SK-N-SH treated with all-trans-retinoic acid at 6 μM for 48 hours (cell line): ENCODE data around the gene ATP8A2.

Experiments used
- ATAC-seq: fragments of 200-7000 bp; cut with Tn5 transposase; 3 replicates; pipeline ENCODE4 v1.9.1; 2020; ENCODE audit warnings: mild to moderate bottlenecking, moderate library complexity
- ARNTL ChIP-seq: fragments of 450-650 bp; formaldehyde crosslinking; IDR thresholded peaks from 2 replicates; pipeline ENCODE4 v1.5.0; 2020; ENCODE audit warnings: low read depth, mild to moderate bottlenecking, moderate library complexity, borderline replicate concordance
- CREB5 ChIP-seq: fragments of 250-450 bp; sonication (Bioruptor Pico); IDR thresholded peaks from 2 replicates; pipeline ENCODE4 v1.5.1; 2020; ENCODE audit warnings: low read depth, mild to moderate bottlenecking, moderate library complexity
- CSDC2 ChIP-seq: fragments of 250-450 bp; sonication (Bioruptor Pico); IDR thresholded peaks from 2 replicates; pipeline ENCODE4 v1.5.0; 2020; ENCODE audit warnings: mild to moderate bottlenecking, moderate library complexity
- CSRNP3 ChIP-seq: fragments of 250-450 bp; sonication (Bioruptor Pico); IDR thresholded peaks from 2 replicates; pipeline ENCODE4 v1.5.1; 2021; ENCODE audit warnings: mild to moderate bottlenecking, moderate library complexity
- ESRRG ChIP-seq: fragments of 250-450 bp; sonication (Bioruptor Pico); IDR thresholded peaks from 2 replicates; pipeline ENCODE4 v1.6.1; 2021; ENCODE audit warnings: mild to moderate bottlenecking
- ISL1 ChIP-seq: fragments of 250-450 bp; sonication (Bioruptor Pico); IDR thresholded peaks from 2 replicates; pipeline ENCODE4 v2.1.2; 2022; ENCODE audit warnings: mild to moderate bottlenecking, moderate library complexity
- OSR1 ChIP-seq: fragments of 250-450 bp; sonication (Bioruptor Pico); IDR thresholded peaks from 2 replicates; pipeline ENCODE4 v1.8.0; 2022; ENCODE audit warnings: moderate library complexity, mild to moderate bottlenecking, inconsistent platforms
- PATZ1 ChIP-seq: fragments of 250-450 bp; sonication (Bioruptor Pico); IDR thresholded peaks from 2 replicates; pipeline ENCODE4 v1.8.0; 2020; ENCODE audit warnings: mild to moderate bottlenecking, moderate library complexity, borderline replicate concordance
- POU6F1 ChIP-seq: fragments of 250-450 bp; sonication (Bioruptor Pico); IDR thresholded peaks from 2 replicates; pipeline ENCODE4 v1.8.0; 2021; ENCODE audit warnings: low read depth, mild to moderate bottlenecking, moderate library complexity, borderline replicate concordance
- RARB ChIP-seq: fragments of 250-450 bp; sonication (Bioruptor Pico); IDR thresholded peaks from 2 replicates; pipeline ENCODE4 v1.8.0; 2021; ENCODE audit warnings: mild to moderate bottlenecking, moderate library complexity
- SNAI2 ChIP-seq: fragments of 250-450 bp; sonication (Bioruptor Pico); IDR thresholded peaks from 2 replicates; pipeline ENCODE4 v1.5.0; 2020; ENCODE audit warnings: mild to moderate bottlenecking, moderate library complexity
- TCF4 ChIP-seq: fragments of 250-450 bp; sonication (Bioruptor Pico); IDR thresholded peaks from 2 replicates; pipeline ENCODE4 v1.8.0; 2021; ENCODE audit warnings: mild to moderate bottlenecking, moderate library complexity, borderline replicate concordance
- TSHZ2 ChIP-seq: fragments of 250-450 bp; sonication (Bioruptor Pico); IDR thresholded peaks from 2 replicates; pipeline ENCODE4 v1.5.0; 2020; ENCODE audit warnings: mild to moderate bottlenecking, moderate library complexity
- ZFP3 ChIP-seq: fragments of 250-450 bp; sonication (Bioruptor Pico); IDR thresholded peaks from 2 replicates; pipeline ENCODE4 v1.5.0; 2020; ENCODE audit warnings: mild to moderate bottlenecking, moderate library complexity
- ZFP30 ChIP-seq: fragments of 450-650 bp; formaldehyde crosslinking; IDR thresholded peaks from 2 replicates; pipeline ENCODE4 v1.5.0; 2022; ENCODE audit warnings: mild to moderate bottlenecking, moderate library complexity
- ZNF70 ChIP-seq: fragments of 450-650 bp; formaldehyde crosslinking; IDR thresholded peaks from 2 replicates; pipeline ENCODE4 v1.5.0; 2020; ENCODE audit warnings: mild to moderate bottlenecking, moderate library complexity
- ZNF8 ChIP-seq: fragments of 450-650 bp; formaldehyde crosslinking; IDR thresholded peaks from 2 replicates; pipeline ENCODE4 v1.5.0; 2020; ENCODE audit warnings: mild to moderate bottlenecking, moderate library complexity

The ATP8A2 gene

GRCh38 chr13:26022538-26023292 lies 650.9 kb downstream of the ATP8A2 start:
- ATAC-seq: peak; percentile 32; the same call in 1 of the 3 replicates
- no peak for TF ChIP-seq CSRNP3 (CRISPR knock-in tag)
- TF ChIP-seq RARB: no peak
- TF ChIP-seq ZNF8 (CRISPR knock-in tag): no peak
- no peak for TF ChIP-seq CSDC2 (CRISPR knock-in tag)
- TF ChIP-seq ARNTL (CRISPR knock-in tag): no peak
- TF ChIP-seq CREB5: no peak
- TF ChIP-seq TCF4 (CRISPR knock-in tag): no peak
- no peak for TF ChIP-seq SNAI2 (CRISPR knock-in tag)
- no peak for TF ChIP-seq POU6F1 (CRISPR knock-in tag)
- TF ChIP-seq ESRRG (CRISPR knock-in tag): no peak
- TF ChIP-seq OSR1 (CRISPR knock-in tag): no peak

GRCh38 chr13:26024558-26024957 lies 652.8 kb downstream of the ATP8A2 start:
- ATAC-seq: no peak
- no peak for TF ChIP-seq POU6F1 (CRISPR knock-in tag)
- no peak for TF ChIP-seq ZFP30 (CRISPR knock-in tag)
- no peak for TF ChIP-seq ZFP3 (CRISPR knock-in tag)
- no peak for TF ChIP-seq SNAI2 (CRISPR knock-in tag)
- TF ChIP-seq PATZ1 (CRISPR knock-in tag): no peak
- TF ChIP-seq TSHZ2 (CRISPR knock-in tag): no peak
- no peak for TF ChIP-seq ZNF70 (CRISPR knock-in tag)
- TF ChIP-seq ARNTL (CRISPR knock-in tag): no peak
- no peak for TF ChIP-seq ESRRG (CRISPR knock-in tag)
- TF ChIP-seq ISL1 (CRISPR knock-in tag): no peak
- no peak for TF ChIP-seq RARB
- no peak for TF ChIP-seq CSDC2 (CRISPR knock-in tag)
- TF ChIP-seq OSR1 (CRISPR knock-in tag): no peak

GRCh38 chr13:26025196-26025595 lies 653.4 kb downstream of the ATP8A2 start:
- no peak for ATAC-seq
- TF ChIP-seq ZFP3 (CRISPR knock-in tag): no peak
